ENCODE data around the gene CDH4. TPM values are rescaled to one million over a fixed set of nuclear protein-coding genes. Genes with fewer than 3 reads are reported as not detected.

The CDH4 gene
- total and polyA plus RNA-seq, 9 of the 15 experiments (the other 6 are each of a cell fraction or from before 2014, with no cell fraction given), result 0.04 TPM; not detected in 8

- Histone ChIP-seq H3K27ac (ENCODE audit: extremely low read depth, low read depth, low read length) (no peak overlapping the region), H2AFZ (ENCODE audit: low read depth, low read length) (no peak overlapping the region), H3K4me2 (ENCODE audit: insufficient read depth, low read length) (no peak overlapping the region), H3K9me3 (replicated peaks; ENCODE audit: control insufficient read depth, insufficient read depth, low read depth, low read length) (no peaks in the 10 kb centered on the region), H3K27me3 (ENCODE audit: control insufficient read depth in 2 of 2, insufficient read depth in 2 of 2, low read length in 2 of 2) (peaks cover 2 to 27% of the 10 kb centered on the region in 2 experiments; a peak in 3 of 5 replicates), H3K79me2 (ENCODE audit: control insufficient read depth, insufficient read depth, low read length) (no peaks in the 10 kb centered on the region), H4K20me1 (replicated peaks; ENCODE audit: control insufficient read depth, insufficient read depth, low read length) (0 out of 2 replicates have a peak, but pooled peaks cover 5% of the 10 kb centered on the region), H3K4me1 (replicated peaks in 1 of 2; ENCODE audit: control insufficient read depth in 2 of 2, insufficient read depth in 2 of 2, low read length in 2 of 2) (no peaks in the 10 kb centered on the region), H3K9ac (ENCODE audit: insufficient read depth in 1 of 2, low read depth in 2 of 2, low read length in 2 of 2) (no peak overlapping the region), H3K4me3 (no peak overlapping the region), H3K9me1 (ENCODE audit: control insufficient read depth, insufficient read depth, low read length) (no peaks in the 10 kb centered on the region), H3K36me3 (ENCODE audit: control insufficient read depth, insufficient read depth, low read length) (no peaks in the 10 kb centered on the region)
- 0% methylated on average over 5 of the region's 5 CpGs for WGBS (ENCODE audit: insufficient coverage, low coverage, missing lambda C conversion rate)
- in situ Hi-C loops (cut with MboI), result no loop called here
- DNase-seq (ENCODE audit: extremely low read depth in 1 of 4, low spot score in 3 of 4) (no peak), ATAC-seq (no peak), FAIRE-seq (no peak)
- intact Hi-C loops (cut with micrococcal nuclease), result no loop called here
- ChIA-PET POLR2A (no interaction called here), CTCF (ENCODE audit: low intra/inter-chr PET ratio) (no interaction called here)
- BruUV-seq (replicated peaks), result no TSS peak
- TF ChIP-seq ZBTB49 (CRISPR knock-in tag; IDR thresholded peaks at IDR 0.05; ENCODE audit: borderline replicate concordance), result no peak
- no peak for TF ChIP-seq HDAC3 (IDR thresholded peaks at IDR 0.05; ENCODE audit: borderline replicate concordance, partially characterized antibody)
Measured at GRCh38 chr20:61364147-61364546, 112.1 kb downstream of the CDH4 start.

- Histone ChIP-seq H3K4me3 (no peak overlapping the region), H3K9ac (ENCODE audit: insufficient read depth in 1 of 2, low read depth in 2 of 2, low read length in 2 of 2) (no peak overlapping the region), H3K27ac (ENCODE audit: extremely low read depth, low read depth, low read length) (no peak overlapping the region), H3K27me3 (ENCODE audit: control insufficient read depth in 2 of 2, insufficient read depth in 2 of 2, low read length in 2 of 2) (peaks cover 0 to 16% of the 10 kb centered on the region in 2 experiments; a peak in 2 of 5 replicates), H3K9me3 (replicated peaks; ENCODE audit: control insufficient read depth, insufficient read depth, low read depth, low read length) (no peaks in the 10 kb centered on the region), H3K4me2 (ENCODE audit: insufficient read depth, low read length) (no peak overlapping the region), H3K79me2 (ENCODE audit: control insufficient read depth, insufficient read depth, low read length) (no peaks in the 10 kb centered on the region), H2AFZ (ENCODE audit: low read depth, low read length) (no peak overlapping the region), H4K20me1 (replicated peaks; ENCODE audit: control insufficient read depth, insufficient read depth, low read length) (no peaks in the 10 kb centered on the region), H3K36me3 (ENCODE audit: control insufficient read depth, insufficient read depth, low read length) (no peaks in the 10 kb centered on the region), H3K4me1 (replicated peaks in 1 of 2; ENCODE audit: control insufficient read depth in 2 of 2, insufficient read depth in 2 of 2, low read length in 2 of 2) (no peaks in the 10 kb centered on the region), H3K9me1 (ENCODE audit: control insufficient read depth, insufficient read depth, low read length) (no peaks in the 10 kb centered on the region)
- POLR2A ChIA-PET, result no interaction called here
- no peak for FAIRE-seq
- intact Hi-C loops (cut with micrococcal nuclease) (no loop called here), in situ Hi-C loops (cut with MboI) (no loop called here)
- no peak for DNase-seq (ENCODE audit: extremely low read depth in 1 of 4, low spot score in 3 of 4)
- under 1% methylated on average over 11 of the region's 11 CpGs for WGBS (ENCODE audit: insufficient coverage, low coverage, missing lambda C conversion rate)
- no TSS peak for BruUV-seq (replicated peaks)
- CTCF ChIA-PET (ENCODE audit: low intra/inter-chr PET ratio), result no interaction called here
- ATAC-seq, result no peak
- TF ChIP-seq ZNF232 (CRISPR knock-in tag; IDR thresholded peaks at IDR 0.05) (no peak), MCM5 (IDR thresholded peaks at IDR 0.05; ENCODE audit: low read depth) (no peak), CREB3 (tag; conservative IDR thresholded peaks at IDR 0.05; ENCODE audit: low read depth) (no peak), ZHX1 (conservative IDR thresholded peaks at IDR 0.05; ENCODE audit: low read length) (no peak), MTF1 (CRISPR knock-in tag; IDR thresholded peaks at IDR 0.05; ENCODE audit: borderline replicate concordance) (no peak), ZNF175 (CRISPR knock-in tag; IDR thresholded peaks at IDR 0.05; ENCODE audit: low read depth) (no peak), PHB (CRISPR knock-in tag; IDR thresholded peaks at IDR 0.05) (no peak), SNAPC5 (CRISPR knock-in tag; IDR thresholded peaks at IDR 0.05) (no peak)
Measured at GRCh38 chr20:61366914-61367313, 114.9 kb downstream of the CDH4 start.
